HG02623 (cell line): ENCODE measurements around the gene GRK5.

Source experiments
- ATAC-seq: cut with Tn5 transposase; IDR thresholded peaks from one replicate; pipeline ENCODE4 v1.9.1; 2021; ENCODE audit warnings: moderate library complexity; ENCODE audit not compliant: unreplicated experiment

GRK5 gene

GRCh38 chr10:119396709-119397071, 189.3 kb downstream of the GRK5 start:
- no peak for ATAC-seq

GRCh38 chr10:119397416-119397815, 190.0 kb downstream of the GRK5 start:
- no peak for ATAC-seq

GRCh38 chr10:119398996-119399395, 191.6 kb downstream of the GRK5 start:
- no peak for ATAC-seq

GRCh38 chr10:119399466-119399865, 192.1 kb downstream of the GRK5 start:
- ATAC-seq: no peak

GRCh38 chr10:119401671-119402395, 194.5 kb downstream of the GRK5 start:
- ATAC-seq: no peak

GRCh38 chr10:119403921-119404320, 196.6 kb downstream of the GRK5 start:
- ATAC-seq: no peak

- no peak for ATAC-seq
These were observed 197.5 kb downstream of the GRK5 start for GRCh38 chr10:119404719-119405519.

GRCh38 chr10:119405520-119405807, 198.1 kb downstream of the GRK5 start:
- no peak for ATAC-seq

GRCh38 chr10:119406137-119406536, 198.8 kb downstream of the GRK5 start:
- ATAC-seq: no peak

- no peak for ATAC-seq
These were observed 199.4 kb downstream of the GRK5 start for GRCh38 chr10:119406601-119407253.

GRCh38 chr10:119407254-119407777, 199.9 kb downstream of the GRK5 start:
- no peak for ATAC-seq

- ATAC-seq: no peak
These were observed 200.7 kb downstream of the GRK5 start for GRCh38 chr10:119408072-119408471.

GRCh38 chr10:119408969-119409371, 201.6 kb downstream of the GRK5 start:
- ATAC-seq: no peak

- no peak for ATAC-seq
These were observed 202.0 kb downstream of the GRK5 start for GRCh38 chr10:119409385-119409784.

- no peak for ATAC-seq
These were observed 202.5 kb downstream of the GRK5 start for GRCh38 chr10:119409906-119410305.

GRCh38 chr10:119410361-119411116, 203.2 kb downstream of the GRK5 start:
- ATAC-seq: no peak

GRCh38 chr10:119412244-119413092, 205.1 kb downstream of the GRK5 start:
- ATAC-seq: no peak

GRCh38 chr10:119413093-119413453, 205.7 kb downstream of the GRK5 start:
- ATAC-seq: no peak

- ATAC-seq: no peak
These were observed 206.2 kb downstream of the GRK5 start for GRCh38 chr10:119413471-119414080.

GRCh38 chr10:119414081-119414611, 206.8 kb downstream of the GRK5 start:
- ATAC-seq: no peak
